Pons (tissue), 1 donor: ENCODE data around the gene AGXT.

Experiments used
- DNase-seq: peaks from one replicate; pipeline ENCODE4 v3.0.0-alpha.2; 2016; ENCODE audit warnings: low spot score

The AGXT gene

DNA sequence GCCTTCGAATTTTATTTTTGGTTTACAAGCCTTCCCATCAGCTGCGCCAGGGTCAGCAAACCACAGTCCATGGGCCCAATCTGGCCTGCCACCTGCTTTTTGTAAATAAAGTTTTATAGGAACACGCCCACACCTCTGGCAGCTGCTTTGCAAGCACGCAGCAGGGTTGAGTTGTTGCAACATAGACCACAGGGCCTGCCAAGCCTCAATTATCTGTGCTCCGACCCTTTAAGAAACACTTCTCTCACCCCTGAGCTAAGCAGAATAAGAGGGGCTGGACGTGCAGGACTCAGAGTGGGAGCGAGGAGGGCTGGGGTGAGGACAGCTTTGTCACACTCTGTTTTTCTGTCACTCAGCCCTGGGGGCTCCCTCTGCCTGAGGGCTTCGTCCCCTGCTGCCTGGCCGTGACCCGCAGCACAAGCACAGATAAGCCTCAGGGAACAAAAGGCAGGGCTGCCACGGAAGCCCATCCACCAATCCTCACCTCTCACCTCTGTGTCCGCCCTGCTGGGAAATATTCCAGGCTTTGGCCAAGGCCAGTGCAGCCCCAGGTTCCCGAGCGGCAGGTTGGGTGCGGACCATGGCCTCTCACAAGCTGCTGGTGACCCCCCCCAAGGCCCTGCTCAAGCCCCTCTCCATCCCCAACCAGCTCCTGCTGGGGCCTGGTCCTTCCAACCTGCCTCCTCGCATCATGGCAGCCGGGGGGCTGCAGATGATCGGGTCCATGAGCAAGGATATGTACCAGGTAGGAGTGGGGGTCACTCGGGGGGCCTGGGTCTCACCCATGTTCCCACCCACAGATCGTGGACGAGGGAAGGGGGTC is at the start of gene AGXT:
AGXT (plus strand) TSS at position 539 of the 823 bp plus-strand sequence; CDS start at position 581, 42 bp downstream.
- DNase-seq, result no peak

GRCh38 chr2:240819126-240819857 is 49.3 kb upstream of the AGXT start:
- DNase-seq, result no peak

DNA sequence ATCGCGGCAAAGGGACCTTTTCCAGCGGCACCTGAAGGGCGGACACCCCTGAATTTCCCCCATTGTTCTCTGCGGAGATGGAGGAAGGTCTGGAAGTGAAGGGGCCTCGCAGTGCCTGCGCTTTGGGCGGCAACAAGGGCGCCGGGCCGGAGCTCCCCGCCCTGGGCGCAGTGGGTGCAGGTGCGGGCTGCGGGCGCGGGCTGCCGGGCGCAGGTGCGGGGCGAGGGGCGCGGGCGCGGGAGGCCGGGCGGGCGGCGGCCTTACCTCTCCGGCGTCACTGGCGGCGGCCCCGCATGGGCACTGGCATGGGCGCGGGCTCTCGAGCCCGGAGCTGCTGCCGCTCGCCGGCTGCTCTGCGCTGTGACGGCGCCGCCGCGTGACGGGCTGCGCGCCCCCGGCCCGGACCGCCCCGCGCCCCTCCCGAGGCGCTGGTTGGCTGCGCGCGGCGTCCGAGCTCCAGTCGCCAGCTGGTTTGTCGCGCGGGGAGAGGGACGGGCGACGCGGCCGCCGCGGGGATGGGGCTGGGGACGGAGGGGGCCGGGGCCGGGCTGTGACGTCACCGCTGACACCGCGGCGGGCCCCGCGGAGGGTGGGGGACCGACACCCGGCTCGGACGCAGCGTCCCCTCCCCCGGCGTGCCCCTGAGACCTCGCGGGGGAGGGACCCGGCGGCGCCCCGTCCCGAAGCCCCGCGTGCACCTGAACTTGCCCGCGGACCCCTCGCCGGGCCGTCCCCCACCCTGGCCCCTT is 48.6 kb upstream of the AGXT start, which contains the start of gene KIF1A:
KIF1A (minus strand) TSS at position 362 of the 749 bp plus-strand sequence. CDS start 22,467 bp downstream, outside the sequence.
- peak; percentile 87 for DNase-seq

- DNase-seq, result peak; percentile 30
These were observed 47.8 kb upstream of the AGXT start for GRCh38 chr2:240820607-240821428.

- no peak for DNase-seq
These were observed 47.2 kb upstream of the AGXT start for GRCh38 chr2:240821429-240821778.

DNA sequence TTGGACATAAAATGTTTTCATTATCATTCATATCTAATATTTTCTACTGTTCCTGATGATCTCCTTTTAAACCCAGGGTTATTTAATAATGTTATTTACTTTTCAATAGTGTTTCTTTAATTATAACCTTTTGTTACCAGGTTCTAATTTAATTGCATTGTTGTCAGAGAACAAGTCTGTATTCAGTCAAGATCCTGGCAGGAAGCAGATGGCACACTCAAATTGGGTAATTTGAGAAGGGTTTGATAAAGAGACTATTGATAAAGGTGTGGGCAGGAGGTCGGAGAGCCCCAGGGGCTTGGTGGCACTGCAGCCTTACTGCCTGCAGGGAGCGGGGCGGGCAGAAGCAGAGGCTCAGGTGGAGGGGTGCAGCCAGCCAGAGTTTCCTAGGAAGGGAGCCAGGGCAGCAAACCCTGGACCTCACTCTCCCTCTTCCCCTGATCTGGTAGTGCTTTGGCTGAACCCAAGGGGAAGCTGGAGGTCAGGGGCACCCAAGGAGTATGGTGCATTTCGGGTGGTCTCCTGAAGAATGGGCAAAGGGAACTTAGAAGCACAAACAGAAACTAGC is 46.3 kb upstream of the AGXT start:
- no peak for DNase-seq

DNA sequence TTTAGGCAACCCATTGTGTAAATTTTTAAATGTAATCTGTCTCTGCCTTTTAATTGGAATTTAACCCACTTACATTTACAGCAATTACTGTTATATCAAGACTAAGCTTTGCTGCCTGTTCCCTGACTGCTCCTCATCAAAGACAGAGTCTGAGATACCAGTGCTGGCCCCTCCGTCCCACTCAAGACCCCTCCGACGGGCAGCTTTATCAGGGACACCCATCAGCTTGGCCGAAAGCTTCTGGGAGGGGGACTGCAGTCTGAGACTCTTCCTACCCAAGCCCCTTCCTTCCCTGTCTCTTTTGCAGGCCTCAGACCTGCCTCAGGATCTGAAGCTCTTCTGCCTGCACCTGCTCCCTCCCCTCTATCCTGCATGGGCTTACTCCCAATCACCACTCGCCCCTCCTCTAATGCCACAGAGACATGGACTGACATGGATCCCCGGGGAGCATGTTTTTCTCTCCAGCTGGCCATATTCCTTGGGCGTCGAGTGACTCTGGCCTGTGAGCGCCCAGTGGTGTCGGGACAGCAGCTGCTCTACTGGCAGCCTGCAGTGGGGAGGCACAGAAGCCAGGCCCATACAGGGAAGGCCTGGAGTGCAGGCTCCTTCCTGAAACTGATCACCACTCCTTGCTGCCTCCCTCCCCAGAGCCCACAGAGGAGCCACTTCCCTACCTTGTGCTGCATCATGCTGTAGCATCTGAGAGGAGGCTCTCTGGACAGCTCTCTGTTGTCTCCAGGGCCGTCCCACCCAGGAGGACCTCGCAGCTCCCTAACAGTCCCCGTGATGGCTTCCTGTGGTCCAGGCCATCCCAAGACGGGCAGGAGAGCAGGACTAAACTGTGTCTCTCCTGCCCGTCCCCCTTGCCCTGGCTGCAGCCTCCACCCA is 44.9 kb upstream of the AGXT start:
- no peak for DNase-seq

- DNase-seq, result no peak
These were observed 43.1 kb upstream of the AGXT start for GRCh38 chr2:240825476-240825875.

DNA sequence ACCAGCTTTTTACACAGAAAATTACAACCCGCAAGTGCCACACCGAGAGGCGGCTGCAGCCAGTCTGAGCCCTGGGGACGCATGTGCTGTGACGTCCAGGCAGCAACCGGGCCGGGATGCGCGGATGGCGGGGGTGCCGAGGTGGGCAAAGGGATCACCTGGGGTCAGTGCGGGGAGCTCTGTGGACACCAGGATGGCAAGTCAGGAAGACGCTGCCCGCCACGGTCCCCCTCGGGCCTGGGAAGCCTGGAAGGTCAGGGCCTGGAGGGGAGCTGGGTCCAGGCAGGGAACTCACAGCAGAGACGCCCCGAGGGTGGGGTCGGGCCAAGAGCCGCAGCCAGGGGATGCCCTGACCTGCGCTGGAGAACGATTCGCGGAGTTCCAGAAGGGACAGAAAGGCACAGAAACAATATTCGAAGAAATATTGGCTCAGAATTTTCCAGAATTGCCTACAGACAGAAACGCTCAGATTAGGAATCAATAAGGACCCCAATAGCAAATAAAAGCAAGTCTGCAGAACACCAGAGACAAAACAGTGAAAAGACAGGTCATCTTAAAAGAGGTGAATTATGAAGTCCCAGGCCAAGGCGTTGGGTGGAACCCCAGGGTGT is 36.9 kb upstream of the AGXT start:
- DNase-seq, result no peak

DNA sequence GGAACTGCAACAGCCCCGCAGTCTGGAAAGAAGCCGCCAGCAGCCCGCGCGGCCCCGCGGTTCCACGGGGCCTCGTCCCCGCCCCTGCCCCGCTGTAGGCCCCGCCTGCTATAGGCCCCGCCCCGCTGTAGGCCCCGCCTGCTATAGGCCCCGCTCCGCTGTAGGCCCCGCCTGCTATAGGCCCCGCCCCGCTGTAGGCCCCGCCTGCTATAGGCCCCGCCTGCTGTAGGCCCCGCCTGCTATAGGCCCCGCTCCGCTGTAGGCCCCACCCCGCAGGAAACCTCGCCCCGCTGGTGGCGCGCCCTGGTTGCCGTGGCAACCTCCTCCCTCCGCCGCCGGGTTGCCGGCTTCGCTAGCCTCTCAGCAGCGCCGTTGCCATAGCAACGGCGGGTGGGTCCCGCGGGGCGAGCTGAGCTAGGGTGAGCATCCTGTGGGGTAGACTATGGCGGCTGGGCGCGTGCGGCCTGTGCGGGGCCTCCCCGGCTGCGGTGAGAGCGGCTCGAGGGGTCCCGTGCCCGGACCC is 36.4 kb upstream of the AGXT start:
- DNase-seq, result peak; percentile 87

- DNase-seq, result no peak
These were observed 35.6 kb upstream of the AGXT start for GRCh38 chr2:240832921-240833494.

GRCh38 chr2:240833724-240834285 is 34.8 kb upstream of the AGXT start:
- no peak for DNase-seq

DNA sequence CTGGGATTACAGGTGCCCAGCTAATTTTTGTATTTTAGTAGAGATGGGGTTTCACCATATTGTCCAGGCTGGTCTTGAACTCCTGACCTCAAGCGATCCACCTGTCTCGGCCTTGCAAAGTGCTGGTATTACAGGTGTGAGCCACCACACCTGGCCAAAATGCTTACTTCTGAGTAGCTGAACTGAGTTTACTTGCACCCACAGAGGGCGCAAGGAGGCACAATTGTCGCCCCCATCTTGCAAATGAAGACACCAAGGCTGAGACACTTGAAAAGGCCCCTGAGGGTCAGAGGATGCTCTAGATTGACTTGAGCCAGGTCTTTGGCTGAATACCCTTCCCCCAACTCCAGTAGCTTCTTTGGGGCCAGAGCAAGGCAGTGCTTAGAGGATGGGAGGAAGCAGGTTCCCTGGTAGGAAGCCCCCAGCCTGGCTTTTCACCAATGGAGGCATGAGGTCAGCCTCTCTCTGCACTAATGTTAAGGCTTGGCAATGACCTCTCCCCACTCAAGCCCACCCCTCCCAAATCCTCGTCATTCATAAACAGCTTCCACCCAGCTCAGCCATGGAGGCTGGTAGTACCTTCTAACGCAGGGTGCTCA is 34.1 kb upstream of the AGXT start:
- no peak for DNase-seq

DNA sequence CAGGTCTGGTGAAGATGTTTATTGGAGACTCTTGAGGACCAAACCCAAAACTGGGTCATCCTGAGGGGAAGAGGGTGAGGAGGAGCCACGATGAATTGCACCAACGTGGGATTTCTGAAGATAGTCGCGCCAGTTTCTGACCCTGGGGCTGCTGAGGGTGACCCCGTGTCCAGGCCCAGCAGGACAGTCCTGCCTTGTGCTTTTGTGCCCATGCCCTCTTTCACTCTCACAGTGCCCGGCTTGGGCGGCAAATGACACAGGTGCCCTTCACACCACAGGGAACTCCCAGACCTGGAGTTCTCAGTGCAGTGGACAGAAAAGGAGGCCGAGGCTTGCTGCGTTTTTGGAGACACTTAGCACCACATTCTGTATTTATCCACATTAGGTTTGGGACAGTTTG is 33.1 kb upstream of the AGXT start:
- no peak for DNase-seq

DNA sequence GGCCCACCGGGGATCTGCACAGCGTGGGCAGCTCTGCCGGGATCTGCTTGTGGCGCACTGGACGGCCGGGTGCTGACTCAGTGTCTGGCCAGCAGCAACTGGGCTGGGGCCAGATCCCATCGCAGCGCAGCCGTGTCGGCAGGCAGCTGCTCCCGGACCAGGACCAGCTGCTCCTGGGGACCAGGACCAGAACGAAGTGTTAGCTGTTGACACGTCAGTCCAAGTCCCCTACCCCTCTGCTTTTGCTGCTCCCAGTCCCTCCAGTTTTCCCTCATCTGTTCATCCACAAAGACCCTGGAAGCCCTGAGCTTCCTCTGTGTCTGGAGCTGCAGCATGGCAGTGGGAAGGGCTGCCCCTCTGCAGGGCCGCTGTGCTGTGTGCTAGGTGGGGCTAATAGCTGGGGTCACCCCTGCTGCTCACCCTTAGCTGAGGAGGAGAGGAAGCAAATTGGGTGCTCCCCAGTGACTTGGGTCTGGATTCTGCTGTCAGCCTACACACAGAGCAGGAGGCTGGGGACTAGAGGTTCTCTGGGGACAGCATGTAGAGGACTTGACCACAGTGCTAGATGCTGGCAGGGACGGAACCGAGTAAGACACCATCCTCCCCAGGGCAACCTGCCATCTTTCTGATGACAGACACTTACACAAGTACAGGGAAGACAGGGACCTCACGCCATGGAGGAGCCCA is 31.7 kb upstream of the AGXT start:
- DNase-seq, result peak; percentile 45

DNA sequence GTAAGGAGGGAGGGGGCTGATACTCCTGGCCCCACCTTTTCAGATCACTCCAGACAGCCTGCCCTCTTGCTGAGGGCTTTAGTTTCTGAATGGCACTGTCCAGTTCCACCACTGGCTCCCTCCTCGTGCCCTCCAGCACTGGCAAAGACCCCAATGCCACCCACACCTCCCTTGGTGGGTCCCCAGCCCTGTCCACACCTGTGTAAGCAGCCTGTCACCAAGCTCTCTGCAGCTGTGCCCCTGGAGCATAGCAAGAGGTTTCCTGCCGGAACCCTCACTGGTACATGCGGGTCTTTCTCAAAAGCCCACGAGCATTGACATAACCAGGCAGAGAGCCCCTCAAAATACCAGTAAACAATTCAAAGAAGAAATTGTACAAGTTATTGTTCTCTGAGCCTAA is 31.0 kb upstream of the AGXT start:
- no peak for DNase-seq

- DNase-seq, result no peak
These were observed 29.2 kb upstream of the AGXT start for GRCh38 chr2:240839152-240840143.
